Measurements from ENCODE around the gene ZSWIM5.
"Not testable (repeated sequence)": the region's sequence is repeated elsewhere in the genome, so short reads cannot be mapped to it uniquely, and the experiment has no call there.

Gene ZSWIM5

GRCh38 chr1:45093334-45093733, 113.1 kb downstream of the ZSWIM5 start:
- no peak for DNase-seq (ENCODE audit: low read depth)

- DNase-seq (ENCODE audit: low read depth) = no peak
These were observed 116.7 kb downstream of the ZSWIM5 start for GRCh38 chr1:45089711-45090110.

- DNase-seq (ENCODE audit: low read depth) = no peak
These were observed 121.8 kb downstream of the ZSWIM5 start for GRCh38 chr1:45084562-45084961.

GRCh38 chr1:45079533-45079932, 126.9 kb downstream of the ZSWIM5 start:
- DNase-seq (ENCODE audit: low read depth) = no peak

GRCh38 chr1:45076959-45077358, 129.4 kb downstream of the ZSWIM5 start:
- not testable (repeated sequence) for DNase-seq (ENCODE audit: low read depth)

- no peak for DNase-seq (ENCODE audit: low read depth)
These were observed 134.8 kb downstream of the ZSWIM5 start for GRCh38 chr1:45071567-45071966.

GRCh38 chr1:45067806-45068205, 138.6 kb downstream of the ZSWIM5 start:
- DNase-seq (ENCODE audit: low read depth) = no peak

- DNase-seq (ENCODE audit: low read depth) = no peak
These were observed 141.3 kb downstream of the ZSWIM5 start for GRCh38 chr1:45065083-45065482.

GRCh38 chr1:45062463-45062862, 143.9 kb downstream of the ZSWIM5 start:
- DNase-seq (ENCODE audit: low read depth) = not testable (repeated sequence)

- DNase-seq (ENCODE audit: low read depth) = no peak
These were observed 146.6 kb downstream of the ZSWIM5 start for GRCh38 chr1:45059829-45060228.

- DNase-seq (ENCODE audit: low read depth) = no peak
These were observed 148.9 kb downstream of the ZSWIM5 start for GRCh38 chr1:45057542-45057941.

GRCh38 chr1:45051005-45051772, 155.2 kb downstream of the ZSWIM5 start:
- no peak for DNase-seq (ENCODE audit: low read depth)

- no peak for DNase-seq (ENCODE audit: low read depth)
These were observed 159.4 kb downstream of the ZSWIM5 start for GRCh38 chr1:45047032-45047431.

GRCh38 chr1:45044916-45045315, 161.5 kb downstream of the ZSWIM5 start:
- no peak for DNase-seq (ENCODE audit: low read depth)

GRCh38 chr1:45043094-45043493, 163.3 kb downstream of the ZSWIM5 start:
- DNase-seq (ENCODE audit: low read depth) = no peak

- no peak for DNase-seq (ENCODE audit: low read depth)
These were observed 166.1 kb downstream of the ZSWIM5 start for GRCh38 chr1:45040297-45040696.

GRCh38 chr1:45038661-45039364, 167.6 kb downstream of the ZSWIM5 start:
- DNase-seq (ENCODE audit: low read depth) = no peak

GRCh38 chr1:45038240-45038639, 168.2 kb downstream of the ZSWIM5 start:
- DNase-seq (ENCODE audit: low read depth) = no peak

- DNase-seq (ENCODE audit: low read depth) = no peak
These were observed 168.9 kb downstream of the ZSWIM5 start for GRCh38 chr1:45037456-45037855.

- DNase-seq (ENCODE audit: low read depth) = no peak
These were observed 170.6 kb downstream of the ZSWIM5 start for GRCh38 chr1:45035631-45036301.

GRCh38 chr1:45033356-45033755, 173.0 kb downstream of the ZSWIM5 start:
- DNase-seq (ENCODE audit: low read depth) = no peak

- DNase-seq (ENCODE audit: low read depth) = no peak
These were observed 173.6 kb downstream of the ZSWIM5 start for GRCh38 chr1:45032837-45033236.

GRCh38 chr1:45026446-45026845, 180.0 kb downstream of the ZSWIM5 start:
- DNase-seq (ENCODE audit: low read depth) = no peak

All from HS-5 (cell line).